ENCODE results near the gene XRCC2. TPM values are rescaled to one million over a fixed set of nuclear protein-coding genes. Genes with fewer than 3 reads are reported as not detected.

Gene XRCC2
- total and polyA plus RNA-seq, 2 of the 8 experiments (the other 6 are each of a cell fraction or from before 2014, with no cell fraction given), result 14.6 to 34.0 TPM

GRCh38 chr7:152641384-152641783, 34.6 kb downstream of the XRCC2 start:
- no peak overlapping the region for H2BK12ac ChIP-seq (ENCODE audit: low read depth, low read length)
- DNase-seq (ENCODE audit: low read depth in 1 of 2, low spot score in 2 of 2), result no peak
- ChIA-PET POLR2A (ENCODE audit: partially characterized antibody) (interaction anchor here (0.7 to 1.3 kb wide), 2 partner anchors 19 to 1556 kb away, joined by 3 read pairs; no protein-coding TSS in a partner anchor), CTCF (ENCODE audit: partially characterized antibody) (interaction anchor here (0.6 kb wide), 1 partner anchor 57 kb away, joined by 4 read pairs; no protein-coding TSS in a partner anchor)
- no peaks in the 10 kb centered on the region for H3K79me1 ChIP-seq (ENCODE audit: low read depth, low read length)
- H3K4me1 ChIP-seq (replicated peaks in 1 of 4; ENCODE audit: control insufficient read depth in 3 of 4, insufficient read depth in 4 of 4, low read length in 3 of 4), result no peaks in the 10 kb centered on the region
- 91% methylated on average over 6 of the region's 6 CpGs; no CpG with 5 or more reads in 1 of the 2 experiments for WGBS, 2 experiments (ENCODE audit: extremely low coverage in 1 of 2, insufficient coverage in 1 of 2, insufficient read length in 1 of 2, insufficient replicate concordance in 2 of 2, low coverage in 1 of 2, low lambda C conversion rate in 2 of 2, missing lambda C conversion rate in 1 of 2)
- no peak overlapping the region for H4K8ac ChIP-seq (ENCODE audit: extremely low read depth, insufficient read depth, low read length)
- no peak overlapping the region for H3K14ac ChIP-seq (ENCODE audit: insufficient read length)
- no peak overlapping the region for H2AK5ac ChIP-seq (ENCODE audit: low read depth, low read length)
- FAIRE-seq, result no peak
- H2BK120ac ChIP-seq (replicated peaks; ENCODE audit: low read depth, low read length), result no peak overlapping the region
- H4K5ac ChIP-seq (ENCODE audit: insufficient read length, low read depth, low read length), result no peak overlapping the region
- H3K4ac ChIP-seq (replicated peaks; ENCODE audit: insufficient read length, low read depth, low read length), result no peak overlapping the region
- H4K91ac ChIP-seq (replicated peaks; ENCODE audit: insufficient read length, low read length), result no peak overlapping the region
- TF ChIP-seq POLR2AphosphoS5 (IDR thresholded peaks at IDR 0.05; ENCODE audit: low read depth, low read length), result 0 out of 2 replicates have a peak, but pooled peaks have one; percentile 24
- no peak for TF ChIP-seq CBX8 (IDR thresholded peaks at IDR 0.05; ENCODE audit: borderline replicate concordance, low read depth, low read length)
- H3K18ac ChIP-seq (ENCODE audit: extremely low read depth, low read length), result no peak overlapping the region
- H2BK20ac ChIP-seq (ENCODE audit: low read length), result no peak overlapping the region
- no peak overlapping the region for H3K4me2 ChIP-seq (ENCODE audit: insufficient read depth in 1 of 2, low read depth in 2 of 2, low read length in 2 of 2)
- H2BK5ac ChIP-seq (ENCODE audit: low read depth, low read length), result no peak overlapping the region
- H2AFZ ChIP-seq (ENCODE audit: low read length), result no peak overlapping the region
- no peak overlapping the region for H3K23ac ChIP-seq (ENCODE audit: insufficient read length)
- no peak overlapping the region for H3K4me3 ChIP-seq (ENCODE audit: extremely low read depth in 1 of 4, insufficient read depth in 2 of 4, low read depth in 3 of 4, low read length in 4 of 4)
- H3K9ac ChIP-seq (replicated peaks in 1 of 4; ENCODE audit: extremely low read depth in 1 of 4, low read depth in 3 of 4, low read length in 3 of 4), result no peak overlapping the region
- H4K20me1 ChIP-seq (replicated peaks in 1 of 2; ENCODE audit: control insufficient read depth in 1 of 2, insufficient read depth in 2 of 2, low read length in 2 of 2), result no peaks in the 10 kb centered on the region
- no peak overlapping the region for H2BK15ac ChIP-seq (ENCODE audit: low read length)
- H3K23me2 ChIP-seq (ENCODE audit: low read depth, low read length), result no peaks in the 10 kb centered on the region
- no peak overlapping the region for H3K27ac ChIP-seq (ENCODE audit: low read depth, low read length)
- no peaks in the 10 kb centered on the region; a peak in 1 of 4 replicates for H3K9me3 ChIP-seq (ENCODE audit: insufficient read depth in 2 of 2, low read depth in 1 of 2, low read length in 1 of 2)
- H3K79me2 ChIP-seq (ENCODE audit: control insufficient read depth in 1 of 2, insufficient read depth in 2 of 2, low read length in 2 of 2), result no peaks in the 10 kb centered on the region
- H3K27me3 ChIP-seq (replicated peaks in 1 of 4; ENCODE audit: control insufficient read depth in 3 of 4, extremely low read depth in 1 of 4, insufficient read depth in 3 of 4, low read length in 3 of 4), result no peaks in the 10 kb centered on the region
- no peak overlapping the region for H3K56ac ChIP-seq (replicated peaks; ENCODE audit: insufficient read length, low read depth, low read length)
- H3K36me3 ChIP-seq (ENCODE audit: control insufficient read depth in 2 of 4, insufficient read depth in 4 of 4, low read length in 3 of 4), result peaks cover 0 to 9% (median 0%) of the 10 kb centered on the region in 4 experiments; a peak in 4 of 8 replicates

Measured in H1 (cell line).